GM18861 (cell line): ENCODE measurements around the gene CFL1.
"Not testable (repeated sequence)": the region's sequence is repeated elsewhere in the genome, so short reads cannot be mapped to it uniquely, and the experiment has no call there.

ENCODE experiments used
- ATAC-seq: cut with Tn5 transposase; IDR thresholded peaks from one replicate; pipeline ENCODE4 v1.9.1; 2021; ENCODE audit not compliant: unreplicated experiment

The CFL1 gene

DNA sequence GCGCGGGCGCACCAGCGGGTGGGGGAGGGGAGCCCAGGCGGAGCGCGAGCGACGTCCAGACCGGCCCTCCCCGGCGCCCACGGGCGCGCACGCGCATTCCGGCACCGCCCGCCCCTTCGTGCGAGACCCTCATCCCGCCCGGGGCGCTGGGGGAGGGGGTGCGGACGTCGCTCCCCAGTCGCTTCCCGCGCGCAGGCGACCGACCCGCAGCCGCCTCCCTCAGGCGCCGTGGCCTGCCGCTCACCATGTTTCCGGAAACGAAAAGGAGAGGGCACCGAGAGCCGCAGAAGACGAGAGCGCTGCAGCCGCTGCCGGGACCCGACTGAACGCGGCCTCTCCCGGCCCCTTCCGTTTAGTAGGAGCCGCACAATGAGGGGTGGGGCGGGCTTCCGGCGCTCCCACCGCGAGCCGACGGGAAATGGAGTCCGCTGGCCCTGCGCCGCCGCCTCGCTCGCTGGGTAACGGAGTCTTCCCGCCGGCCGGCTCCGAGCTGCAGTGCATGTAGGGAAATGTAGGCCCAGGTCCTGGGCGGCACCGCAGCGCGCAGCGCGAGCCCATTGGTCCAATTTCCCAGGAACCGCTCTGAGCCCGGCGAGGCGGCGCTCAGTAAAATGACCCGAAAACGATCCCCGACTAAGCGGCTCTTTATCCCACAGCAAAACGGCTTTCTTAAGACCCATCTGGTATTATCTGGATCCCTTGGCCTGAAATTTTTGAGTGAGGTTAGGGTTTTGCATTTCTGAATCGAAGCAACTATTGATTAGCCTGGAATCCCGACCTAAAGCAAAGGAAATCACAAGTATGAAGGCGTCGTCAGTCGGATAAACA lies at the start of gene CFL1:
Gene CFL1, minus strand, starts transcription at position 328 of the 828 bp plus-strand sequence. Its CDS starts 81 bp downstream, at position 247.
- ATAC-seq: peak; percentile 41

DNA sequence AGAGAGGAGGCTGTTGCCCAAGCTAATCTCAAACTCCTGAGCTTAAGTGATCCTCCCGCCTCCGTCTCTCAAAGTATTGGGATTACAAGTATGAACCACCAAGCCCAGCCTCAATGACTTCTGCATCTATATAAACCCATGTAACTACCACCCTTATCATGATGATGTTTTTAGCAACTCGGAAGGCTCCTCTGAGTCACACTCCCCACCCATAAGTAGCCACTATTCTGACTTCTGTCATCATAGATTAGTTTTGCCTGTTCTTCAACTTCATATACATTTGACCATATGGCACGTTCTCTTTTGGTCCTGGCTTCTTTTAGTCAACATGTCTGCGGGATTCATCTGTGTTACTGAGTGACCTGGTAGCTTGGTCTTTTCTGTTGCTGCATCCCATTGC lies 48.6 kb upstream of the CFL1 start:
- no peak for ATAC-seq

DNA sequence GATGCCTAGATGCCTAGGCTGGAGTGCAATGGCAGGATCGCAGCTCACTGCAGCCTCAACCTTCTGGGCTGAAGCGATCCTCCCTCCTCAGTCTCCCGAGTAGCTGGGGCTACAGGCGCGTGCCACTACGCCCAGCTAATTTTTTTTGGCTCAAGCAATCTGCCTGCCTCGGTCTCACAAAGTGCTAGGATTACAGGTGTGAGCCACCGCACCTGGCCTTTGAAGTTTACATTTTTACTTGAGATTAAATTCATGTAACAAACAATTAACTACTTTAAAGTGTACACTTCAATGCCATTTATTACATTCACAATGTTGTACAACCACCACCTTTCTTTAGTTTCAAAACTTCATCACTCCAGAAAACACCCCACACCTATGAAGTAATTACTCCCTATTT lies 45.7 kb upstream of the CFL1 start:
- ATAC-seq: no peak

DNA sequence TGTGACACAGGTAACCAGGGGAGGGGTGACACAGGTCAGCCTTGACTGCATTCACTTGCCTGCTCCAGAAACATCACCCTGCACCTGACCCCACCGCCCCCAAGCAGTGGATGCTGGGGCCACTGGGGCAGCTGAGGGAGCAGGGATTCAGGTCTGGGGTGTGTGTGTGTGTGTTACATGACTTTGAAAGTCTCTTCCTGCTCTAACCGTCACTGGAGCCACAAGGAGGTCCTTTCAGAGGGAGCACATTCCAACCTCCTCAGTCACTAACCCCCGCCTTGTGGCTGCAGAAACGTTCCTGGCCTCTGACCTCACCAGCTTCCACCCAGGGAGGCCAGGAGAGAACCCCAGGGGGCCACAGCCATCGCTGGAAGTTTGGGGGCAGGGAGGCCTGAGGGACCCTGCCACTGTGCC lies 45.1 kb upstream of the CFL1 start:
- no peak for ATAC-seq

DNA sequence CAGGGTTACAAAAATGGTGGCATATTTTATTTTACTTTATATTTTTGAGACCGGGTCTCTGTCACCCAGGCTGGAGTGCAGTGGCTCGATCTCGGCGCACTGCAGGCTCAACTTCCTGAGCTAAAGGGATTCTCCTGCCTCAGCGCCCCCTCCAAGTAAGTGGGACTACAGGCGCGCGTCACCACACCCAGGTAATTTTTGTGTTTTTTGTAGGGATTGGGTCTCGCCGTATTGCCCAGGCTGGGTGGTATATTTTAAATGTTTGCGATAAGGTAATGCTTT lies 42.9 kb upstream of the CFL1 start:
- no peak for ATAC-seq

DNA sequence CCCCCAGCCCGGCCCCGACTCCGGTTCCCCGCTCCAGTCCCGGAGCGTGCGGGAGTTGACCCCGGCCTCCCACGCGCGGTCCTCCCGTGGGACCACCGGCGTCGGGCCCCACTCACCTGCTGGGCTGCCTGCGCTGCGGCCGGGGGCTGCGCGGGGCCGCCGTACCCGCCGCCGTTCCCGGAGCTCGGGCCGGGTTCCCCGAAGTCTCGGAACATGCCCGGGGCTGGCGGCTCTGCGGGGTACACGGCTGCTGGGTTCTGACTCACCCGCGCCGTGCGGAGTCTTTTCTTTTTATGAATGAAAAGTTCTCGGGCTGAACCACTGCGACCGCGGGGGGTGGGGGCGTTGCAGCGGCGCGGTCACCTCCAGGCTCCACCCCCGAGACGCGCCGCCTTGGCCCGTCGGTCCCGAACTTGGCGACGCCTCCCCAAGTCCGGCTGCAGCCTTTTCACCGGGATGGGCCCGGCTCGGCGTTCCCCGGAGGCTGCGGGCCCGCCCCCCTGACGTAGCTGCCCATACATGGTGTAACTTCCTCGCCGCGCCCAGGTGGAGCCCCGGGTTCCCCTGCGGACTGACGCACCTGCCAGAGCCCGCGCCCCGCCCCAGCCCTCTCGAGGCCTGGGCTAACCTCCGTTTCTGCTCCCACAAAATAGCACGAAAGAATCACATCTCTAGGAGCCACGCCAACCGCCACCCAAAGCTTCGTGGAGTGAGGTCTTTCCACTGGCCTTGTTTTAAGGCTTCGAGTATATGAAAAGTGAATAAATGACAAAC lies 42.3 kb upstream of the CFL1 start, which contains the start of gene FOSL1:
Gene FOSL1, minus strand, starts transcription at position 264 of the 774 bp plus-strand sequence. Its CDS starts 49 bp downstream, at position 215.
- peak; percentile 80 for ATAC-seq

DNA sequence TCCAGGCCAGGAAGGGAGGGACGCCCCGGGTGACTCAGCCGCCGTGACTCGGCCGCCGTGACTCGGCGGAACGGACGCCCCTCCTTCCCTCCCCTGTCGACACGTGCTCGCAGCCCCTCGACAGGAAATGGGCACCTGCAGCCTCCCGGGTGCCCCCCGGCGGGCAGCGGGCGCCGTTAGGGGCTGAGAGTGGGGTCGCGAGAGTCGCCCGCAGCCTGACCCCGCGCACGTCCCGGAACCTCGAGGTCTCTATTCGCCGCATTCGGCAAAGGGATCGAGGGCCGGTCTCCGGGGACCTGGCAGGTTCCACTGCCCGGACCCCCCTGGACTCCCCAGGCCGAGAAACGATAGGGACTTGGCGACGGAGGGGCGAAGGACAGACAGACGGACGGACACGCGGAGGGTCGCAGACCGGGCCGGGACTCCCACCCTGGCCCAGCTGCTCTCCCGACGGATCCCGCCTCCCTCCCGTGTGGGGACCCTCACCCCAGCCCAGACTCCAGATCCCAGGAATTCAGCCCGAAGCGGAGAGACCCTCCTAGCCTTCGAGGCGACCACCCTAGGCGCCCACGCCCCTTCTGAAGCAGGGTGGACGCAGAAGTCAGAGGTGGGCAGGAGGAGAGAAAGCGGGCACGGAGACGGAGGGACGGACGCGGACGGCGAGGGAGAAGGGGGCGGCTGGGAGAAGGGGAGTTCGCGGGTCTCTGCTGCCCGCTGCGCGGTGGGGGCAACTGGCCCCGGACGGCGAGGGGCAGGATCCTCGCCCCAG lies 41.6 kb upstream of the CFL1 start:
- no peak for ATAC-seq

DNA sequence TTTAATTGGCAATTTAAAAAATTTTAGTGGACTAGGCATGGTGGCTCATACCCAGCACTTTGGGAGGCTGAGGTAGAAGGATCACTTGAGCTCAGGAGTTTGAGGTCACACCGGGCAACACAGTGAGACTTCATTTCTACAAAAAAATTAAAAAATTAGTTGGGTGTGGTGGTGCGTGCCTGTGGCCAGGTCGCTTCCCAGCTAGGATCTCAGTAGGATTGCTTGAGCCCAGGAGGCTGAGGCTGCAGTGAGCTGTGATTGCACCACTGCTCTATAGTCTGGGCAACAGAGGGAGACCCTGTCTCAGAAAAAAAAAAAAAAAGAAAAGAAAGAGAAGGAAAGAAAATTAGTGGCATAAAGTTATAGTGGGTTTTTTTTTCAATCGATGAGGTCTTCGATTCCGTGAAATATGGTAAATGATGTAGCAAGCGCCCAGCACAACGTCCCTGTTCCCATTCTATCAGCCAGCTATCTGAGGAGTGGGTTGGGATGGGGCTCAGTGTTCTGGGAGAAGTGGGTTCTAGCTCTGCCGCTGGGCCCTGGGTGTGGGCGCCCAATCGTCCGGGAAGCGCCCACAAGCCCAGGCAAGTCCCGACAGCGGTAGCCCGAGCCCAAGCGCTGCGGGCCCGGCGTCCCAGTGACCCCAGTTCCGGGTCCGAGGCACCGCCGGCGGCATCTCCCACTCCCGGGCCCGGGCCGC lies 40.8 kb upstream of the CFL1 start:
- ATAC-seq: no peak

DNA sequence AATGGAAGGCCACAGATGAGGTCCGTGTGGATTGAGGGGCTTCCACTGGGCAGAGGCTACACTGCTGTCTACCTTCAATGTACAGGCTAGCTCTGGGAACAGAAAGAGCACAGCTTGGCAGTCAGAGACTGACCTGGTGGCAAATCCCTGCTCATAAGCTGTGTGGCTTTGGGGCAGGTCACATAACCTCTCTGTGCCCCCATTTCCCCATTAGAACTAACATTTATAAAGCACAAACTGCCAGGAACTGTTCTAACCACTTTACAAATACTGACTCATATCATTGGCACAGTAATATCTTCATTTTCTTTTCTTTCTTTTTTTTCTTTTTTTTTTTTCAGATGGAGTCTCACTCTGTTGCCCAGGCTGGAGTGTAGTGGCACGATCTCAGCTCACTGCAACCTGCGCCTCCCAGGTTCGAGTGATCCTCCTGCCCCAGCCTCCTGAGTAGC lies 39.1 kb upstream of the CFL1 start:
- ATAC-seq: no peak

DNA sequence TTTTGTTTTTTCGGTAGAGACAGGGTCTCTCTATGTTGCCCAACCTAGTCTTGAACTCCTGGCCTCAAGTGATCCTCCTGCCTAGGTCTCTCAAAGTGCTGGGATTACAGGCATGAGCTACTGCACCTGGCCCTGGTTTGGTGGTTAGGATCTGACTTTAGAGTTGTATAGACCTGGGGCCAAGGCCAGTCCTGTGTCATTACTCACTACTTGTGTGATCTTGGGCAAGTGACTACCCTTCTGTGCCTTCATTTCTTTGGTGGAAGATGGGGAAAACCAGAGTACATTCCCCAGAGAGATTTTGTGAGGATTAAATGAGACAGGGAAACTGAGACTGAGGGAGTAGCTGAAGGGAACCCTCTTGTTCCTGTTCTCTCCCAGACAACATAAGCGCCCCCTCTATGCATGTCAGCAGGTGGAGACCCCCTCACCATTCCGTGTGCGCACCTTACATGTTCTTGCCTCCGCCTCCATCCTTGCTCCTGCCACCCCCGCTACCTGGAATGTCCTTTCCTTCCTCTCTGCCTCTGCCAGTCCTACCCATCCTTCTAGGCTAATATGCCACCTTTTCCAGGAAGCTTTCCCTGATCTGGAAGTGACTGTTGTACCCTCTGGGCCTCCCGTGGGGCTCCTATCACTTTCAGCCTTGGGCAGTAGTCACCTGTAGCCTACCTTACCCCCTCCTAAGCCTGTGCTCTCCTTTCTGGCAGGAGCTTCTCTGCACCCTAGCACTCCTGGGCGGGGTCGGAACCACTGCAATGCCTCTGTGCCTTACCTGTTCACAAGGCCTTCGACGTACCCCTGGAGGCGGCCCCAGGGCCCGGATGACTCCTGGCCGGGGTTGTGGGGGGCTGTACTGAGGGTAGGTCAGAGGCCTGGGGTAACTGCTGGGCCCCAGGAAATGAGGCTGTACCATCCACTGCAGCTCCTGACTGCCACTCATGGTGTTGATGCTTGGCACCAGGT lies 38.3 kb upstream of the CFL1 start:
- ATAC-seq: no peak

DNA sequence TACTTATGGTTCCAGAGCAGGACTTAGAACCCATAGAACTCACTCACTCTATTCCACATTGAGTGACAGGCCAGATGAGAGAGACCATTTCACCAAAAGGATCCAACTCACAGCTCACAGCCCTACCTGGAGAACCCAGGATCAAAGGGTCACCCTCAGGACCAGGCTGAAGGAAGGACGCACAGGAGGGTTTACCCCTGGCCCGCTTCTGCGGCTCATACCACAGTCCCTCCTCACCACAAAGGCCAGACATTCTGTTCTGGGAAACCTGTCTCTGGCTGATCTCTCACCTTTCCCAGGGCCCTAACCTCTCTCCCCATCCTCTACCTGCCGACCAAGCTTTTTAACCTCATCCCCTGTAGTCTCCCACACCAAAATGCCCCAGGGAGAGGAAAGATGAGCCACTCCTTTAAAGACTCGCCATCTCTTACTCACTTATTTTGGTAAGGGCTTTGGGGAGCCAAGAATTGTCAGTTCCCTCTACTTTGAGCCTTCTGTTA lies 37.6 kb upstream of the CFL1 start:
- no peak for ATAC-seq

DNA sequence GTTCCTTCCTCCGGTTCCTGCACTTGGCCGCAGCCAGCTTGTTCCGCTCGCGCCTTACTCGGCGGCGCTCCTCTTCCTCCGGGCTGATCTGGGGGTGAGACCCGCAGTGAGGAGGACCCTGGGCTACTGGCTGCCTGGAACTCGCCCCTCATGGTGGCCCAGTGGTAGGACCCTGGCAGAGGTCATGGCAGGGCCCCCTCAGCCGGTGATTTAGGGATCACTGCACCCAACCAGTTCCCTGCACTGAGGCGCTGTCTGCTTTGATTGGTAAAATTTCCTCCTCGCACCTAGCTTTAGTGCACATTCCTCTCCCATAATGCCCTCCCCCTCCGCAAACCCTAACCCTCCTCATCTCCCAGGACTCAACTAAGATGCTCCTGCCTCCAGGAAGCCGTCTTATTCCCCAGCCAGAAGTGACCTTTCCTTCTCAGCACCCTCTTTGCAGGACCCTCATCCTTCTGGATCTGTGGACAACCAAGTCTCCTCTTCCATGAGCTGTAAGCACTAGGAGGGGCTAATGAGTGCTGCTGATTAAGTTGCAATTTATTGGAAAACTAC lies 36.1 kb upstream of the CFL1 start:
- no peak for ATAC-seq

DNA sequence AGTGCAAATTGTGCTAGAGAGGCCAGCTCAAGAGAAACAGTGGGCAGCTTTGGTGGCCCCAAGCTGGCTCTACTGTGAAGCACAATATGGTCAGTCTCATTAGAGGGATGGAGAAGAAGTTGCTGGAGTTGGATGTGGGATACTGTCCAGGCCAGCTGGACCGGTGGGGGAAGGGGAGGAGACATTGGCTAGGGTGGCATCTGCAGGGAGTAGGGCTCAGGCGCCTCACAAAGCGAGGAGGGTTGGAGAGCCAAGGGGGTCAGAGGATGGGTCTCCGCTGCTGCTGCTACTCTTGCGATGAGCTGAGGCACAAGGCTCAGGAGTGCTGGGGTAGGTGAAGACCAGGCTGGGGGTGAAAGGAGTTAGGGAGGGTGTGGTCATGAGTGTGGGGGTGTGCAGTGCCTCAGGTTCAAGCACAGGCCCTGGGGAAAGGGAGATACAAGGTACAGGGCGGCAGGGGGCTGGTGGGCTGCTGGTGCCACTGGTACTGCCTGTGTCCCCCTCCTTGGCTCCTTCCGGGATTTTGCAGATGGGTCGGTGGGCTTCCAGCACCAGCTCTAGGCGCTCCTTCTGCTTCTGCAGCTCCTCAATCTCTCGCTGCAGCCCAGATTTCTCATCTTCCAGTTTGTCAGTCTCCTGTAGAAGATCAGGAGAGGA lies 34.8 kb upstream of the CFL1 start:
- ATAC-seq: no peak

DNA sequence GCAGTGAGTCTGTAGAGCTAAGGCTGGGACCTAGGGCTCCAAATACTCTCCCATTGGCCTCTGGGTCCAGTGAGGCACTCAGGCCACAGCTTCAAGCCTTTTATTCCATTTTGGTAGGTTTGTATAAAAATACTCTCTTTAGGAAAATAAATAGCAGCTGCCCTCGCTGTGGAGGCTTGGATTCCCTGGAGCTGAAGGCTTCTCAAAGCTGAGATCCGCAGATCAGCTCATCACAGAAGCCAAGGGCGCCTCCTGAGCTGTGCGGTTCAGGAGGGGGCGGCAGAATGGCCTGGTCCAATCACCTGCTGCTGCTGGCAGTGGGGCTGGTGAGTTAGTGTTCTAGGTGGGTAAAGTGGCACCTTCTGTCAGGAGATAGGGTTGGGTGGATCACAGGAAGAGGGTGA lies 34.2 kb upstream of the CFL1 start:
- not testable (repeated sequence) for ATAC-seq

DNA sequence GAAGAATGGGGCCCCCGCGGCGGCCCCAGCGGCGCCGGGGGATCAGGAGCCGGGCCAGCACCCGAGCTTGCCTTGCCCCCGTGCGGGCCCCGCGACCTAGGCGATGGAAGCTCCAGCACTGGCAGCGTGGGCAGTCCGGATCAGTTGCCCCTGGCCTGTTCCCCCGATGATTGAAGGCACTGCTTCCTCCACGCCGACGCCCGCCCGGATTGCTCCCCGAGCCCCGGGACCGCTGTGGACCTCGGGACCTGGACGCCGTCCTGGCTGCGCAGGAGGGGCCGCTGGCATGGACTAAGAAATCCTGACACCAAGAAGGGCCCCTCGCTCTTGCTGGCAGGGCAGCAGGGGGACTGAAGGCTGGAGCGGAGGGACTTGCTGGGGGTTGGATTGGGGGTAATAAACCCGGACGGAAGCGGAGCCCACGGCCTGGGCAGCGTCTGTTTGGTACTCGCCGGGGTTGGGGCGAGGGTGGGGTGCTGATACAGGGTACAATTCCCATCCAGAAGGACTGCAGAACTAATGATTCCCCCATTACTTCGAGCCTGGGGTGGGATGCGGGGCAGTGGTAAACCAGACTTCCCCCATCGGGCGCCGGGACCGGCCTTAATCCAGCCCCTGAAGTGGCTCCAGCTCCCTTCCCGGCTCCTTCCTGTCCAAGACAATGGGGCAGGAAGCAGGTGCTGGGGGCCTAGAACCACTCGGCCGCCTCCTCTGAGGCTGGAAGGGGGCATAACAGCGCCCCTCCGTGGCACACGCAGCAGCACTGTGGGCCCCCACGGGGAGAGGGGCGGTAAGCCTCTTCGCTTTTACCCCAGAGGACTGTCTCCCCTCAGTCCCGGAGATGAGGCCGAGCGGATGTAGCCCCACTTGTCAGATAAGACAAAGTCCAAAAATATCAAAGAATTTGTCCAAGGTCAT lies 33.5 kb upstream of the CFL1 start:
- no peak for ATAC-seq

DNA sequence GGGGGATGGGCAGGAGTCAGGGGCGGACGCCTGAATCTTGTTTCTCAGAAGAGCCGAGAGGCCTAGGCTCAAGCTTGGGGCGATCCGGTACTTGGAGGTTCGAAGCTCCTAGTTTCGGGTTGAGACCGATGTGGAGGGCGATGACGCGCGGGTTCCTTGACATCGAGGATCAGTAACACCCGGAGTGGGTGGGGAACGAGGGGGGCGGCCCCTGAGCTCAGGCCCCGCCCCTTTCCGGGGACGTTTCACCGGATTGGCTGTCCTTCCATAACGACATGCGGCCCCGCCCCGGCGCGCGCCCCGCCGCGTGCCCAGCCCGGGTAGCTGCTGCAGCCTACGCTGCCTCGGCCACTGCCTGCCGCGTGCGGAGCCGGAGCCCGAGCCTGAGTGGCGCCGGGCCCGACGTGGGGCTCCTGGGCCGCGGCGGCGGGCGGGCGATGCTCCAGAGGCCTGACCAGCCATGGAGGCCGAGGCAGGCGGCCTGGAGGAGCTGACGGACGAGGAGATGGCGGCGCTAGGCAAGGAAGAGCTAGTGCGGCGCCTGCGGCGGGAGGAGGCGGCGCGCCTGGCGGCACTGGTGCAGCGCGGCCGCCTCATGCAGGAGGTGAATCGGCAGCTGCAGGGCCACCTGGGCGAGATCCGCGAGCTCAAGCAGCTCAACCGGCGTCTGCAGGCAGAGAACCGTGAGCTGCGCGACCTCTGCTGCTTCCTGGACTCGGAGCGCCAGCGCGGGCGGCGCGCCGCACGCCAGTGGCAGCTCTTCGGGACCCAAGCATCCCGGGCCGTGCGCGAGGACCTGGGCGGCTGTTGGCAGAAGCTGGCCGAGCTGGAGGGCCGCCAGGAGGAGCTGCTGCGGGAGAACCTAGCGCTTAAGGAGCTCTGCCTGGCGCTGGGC lies 32.6 kb upstream of the CFL1 start, which contains the start of gene CCDC85B:
Gene CCDC85B, plus strand, starts transcription at position 350 of the 895 bp plus-strand sequence. Its CDS starts 111 bp downstream, at position 461.
- peak; percentile 50 for ATAC-seq
